Measurements from ENCODE around the gene SLC37A4. TPM values are rescaled to one million over a fixed set of nuclear protein-coding genes. Genes with fewer than 3 reads are reported as not detected.

Gene SLC37A4
- total RNA-seq, 2 experiments from 2014 or later = 14.8 to 16.6 TPM

- Histone ChIP-seq H3K9me2 (ENCODE audit: insufficient read depth, low read length) (no peaks in the 10 kb centered on the region), H3K79me2 (ENCODE audit: insufficient read depth, low read depth, low read length) (peaks cover 64% of the 10 kb centered on the region), H2AFZ (ENCODE audit: low read length) (no peak overlapping the region), H3K4me1 (ENCODE audit: insufficient read depth, low read length, poor library complexity, severe bottlenecking) (peaks cover 29% of the 10 kb centered on the region), H3K4me2 (ENCODE audit: low read length) (peak overlapping the region; percentile 84), H3K36me3 (ENCODE audit: insufficient read depth, low read length) (peaks cover 78% of the 10 kb centered on the region), H3K4me3 (ENCODE audit: low read depth, low read length, poor library complexity, severe bottlenecking) (peak overlapping the region; percentile 81), H3K9me3 (ENCODE audit: low read length) (no peaks in the 10 kb centered on the region), H4K20me1 (ENCODE audit: insufficient read depth, low read length) (peaks cover 29% of the 10 kb centered on the region; the same call in 1 of the 2 replicates), H3K27ac (ENCODE audit: low read depth, low read length, poor library complexity, severe bottlenecking) (peak overlapping the region; percentile 90)
- ChIA-PET POLR2A (interaction anchor here (0.6 to 2.3 kb wide), 5 partner anchors 14 to 317 kb away, joined by 4 to 10 read pairs (median 5); partner anchors contain the start of genes CENATAC and SLC37A4), CTCF (ENCODE audit: unreplicated experiment) (interaction anchor here (0.6 kb wide), 1 partner anchor 12 kb away, joined by 3 read pairs; no protein-coding TSS in a partner anchor)
- intact Hi-C loops (cut with micrococcal nuclease; ENCODE audit: unreplicated experiment) = no loop called here
- TF ChIP-seq, protein P1, sequence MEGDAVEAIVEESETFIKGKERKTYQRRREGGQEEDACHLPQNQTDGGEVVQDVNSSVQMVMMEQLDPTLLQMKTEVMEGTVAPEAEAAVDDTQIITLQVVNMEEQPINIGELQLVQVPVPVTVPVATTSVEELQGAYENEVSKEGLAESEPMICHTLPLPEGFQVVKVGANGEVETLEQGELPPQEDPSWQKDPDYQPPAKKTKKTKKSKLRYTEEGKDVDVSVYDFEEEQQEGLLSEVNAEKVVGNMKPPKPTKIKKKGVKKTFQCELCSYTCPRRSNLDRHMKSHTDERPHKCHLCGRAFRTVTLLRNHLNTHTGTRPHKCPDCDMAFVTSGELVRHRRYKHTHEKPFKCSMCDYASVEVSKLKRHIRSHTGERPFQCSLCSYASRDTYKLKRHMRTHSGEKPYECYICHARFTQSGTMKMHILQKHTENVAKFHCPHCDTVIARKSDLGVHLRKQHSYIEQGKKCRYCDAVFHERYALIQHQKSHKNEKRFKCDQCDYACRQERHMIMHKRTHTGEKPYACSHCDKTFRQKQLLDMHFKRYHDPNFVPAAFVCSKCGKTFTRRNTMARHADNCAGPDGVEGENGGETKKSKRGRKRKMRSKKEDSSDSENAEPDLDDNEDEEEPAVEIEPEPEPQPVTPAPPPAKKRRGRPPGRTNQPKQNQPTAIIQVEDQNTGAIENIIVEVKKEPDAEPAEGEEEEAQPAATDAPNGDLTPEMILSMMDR (conservative IDR thresholded peaks at IDR 0.05; ENCODE audit: low read length) = no peak
- no peak for TF ChIP-seq EZH2phosphoT487 (IDR thresholded peaks at IDR 0.05; ENCODE audit: borderline replicate concordance, low read depth, low read length)
- no TSS peak for BruUV-seq (replicated peaks)
- no peak for DNase-seq (ENCODE audit: low spot score)
These were observed 14.3 kb downstream of the SLC37A4 start for GRCh38 chr11:119016216-119017009.

DNA sequence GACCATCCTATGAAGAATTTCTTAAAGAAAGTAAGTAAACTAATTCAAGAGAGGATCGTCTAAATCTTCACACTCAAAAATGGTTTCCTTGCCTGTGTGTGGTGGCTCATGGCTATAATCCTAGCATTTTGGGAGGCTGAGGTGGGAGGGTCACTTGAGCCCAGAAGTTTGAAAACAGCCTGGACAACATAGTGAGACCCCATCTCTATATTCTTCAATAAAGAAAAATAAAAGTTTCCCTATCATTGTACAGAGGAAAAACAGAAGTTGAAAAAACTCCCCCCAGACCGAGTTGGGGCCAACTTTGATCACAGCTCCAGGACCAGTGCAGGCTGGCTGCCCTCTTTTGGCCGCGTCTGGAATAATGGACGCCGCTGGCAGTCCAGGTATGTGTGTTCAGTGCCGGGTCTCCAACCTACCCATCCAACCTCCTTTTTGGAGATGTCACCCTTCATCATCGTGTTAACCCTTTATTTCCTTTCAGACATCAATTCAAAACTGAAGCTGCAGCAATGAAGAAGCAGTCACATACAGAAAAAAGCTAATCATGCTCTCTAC is 15.5 kb downstream of the SLC37A4 start:
- Histone ChIP-seq H3K4me3 (ENCODE audit: low read depth, low read length, poor library complexity, severe bottlenecking) (no peak overlapping the region), H2AFZ (ENCODE audit: low read length) (no peak overlapping the region), H3K4me1 (ENCODE audit: insufficient read depth, low read length, poor library complexity, severe bottlenecking) (peaks cover 21% of the 10 kb centered on the region), H3K79me2 (ENCODE audit: insufficient read depth, low read depth, low read length) (peaks cover 52% of the 10 kb centered on the region), H3K9me3 (ENCODE audit: low read length) (no peaks in the 10 kb centered on the region), H3K27ac (ENCODE audit: low read depth, low read length, poor library complexity, severe bottlenecking) (no peak overlapping the region), H3K36me3 (ENCODE audit: insufficient read depth, low read length) (peaks cover 78% of the 10 kb centered on the region), H3K4me2 (ENCODE audit: low read length) (peak overlapping the region; percentile 84; the same call in 1 of the 2 replicates), H3K9me2 (ENCODE audit: insufficient read depth, low read length) (no peaks in the 10 kb centered on the region), H4K20me1 (ENCODE audit: insufficient read depth, low read length) (peaks cover 27% of the 10 kb centered on the region; the same call in 1 of the 2 replicates)
- intact Hi-C loops (cut with micrococcal nuclease; ENCODE audit: unreplicated experiment) = no loop called here
- DNase-seq (ENCODE audit: low spot score) = no peak
- TF ChIP-seq, protein P1 (conservative IDR thresholded peaks at IDR 0.05; ENCODE audit: low read length) = peak; percentile 49
- TF ChIP-seq EZH2phosphoT487 (IDR thresholded peaks at IDR 0.05; ENCODE audit: borderline replicate concordance, low read depth, low read length) = no peak
- BruUV-seq (replicated peaks) = no TSS peak
- ChIA-PET CTCF (ENCODE audit: unreplicated experiment) (no interaction called here), POLR2A (interaction anchor here (0.7 to 2.3 kb wide), 8 partner anchors 9 to 92 kb away, joined by 3 to 10 read pairs (median 4); partner anchors contain the start of genes C2CD2L, CENATAC and SLC37A4)
